NCI-H748 treated with DMSO at 0.1 percent for 48 hours (cell line): Measurements from ENCODE around the gene POLR1B.
"Not testable (repeated sequence)": the region's sequence is repeated elsewhere in the genome, so short reads cannot be mapped to it uniquely, and the experiment has no call there.

ENCODE experiments used
- DNase-seq: peaks from one replicate; lab custom pipeline; 2025; lab: John Stamatoyannopoulos, UW

POLR1B gene

GRCh38 chr2:112601754-112602153 is 59.5 kb downstream of the POLR1B start:
- no peak for DNase-seq

DNA sequence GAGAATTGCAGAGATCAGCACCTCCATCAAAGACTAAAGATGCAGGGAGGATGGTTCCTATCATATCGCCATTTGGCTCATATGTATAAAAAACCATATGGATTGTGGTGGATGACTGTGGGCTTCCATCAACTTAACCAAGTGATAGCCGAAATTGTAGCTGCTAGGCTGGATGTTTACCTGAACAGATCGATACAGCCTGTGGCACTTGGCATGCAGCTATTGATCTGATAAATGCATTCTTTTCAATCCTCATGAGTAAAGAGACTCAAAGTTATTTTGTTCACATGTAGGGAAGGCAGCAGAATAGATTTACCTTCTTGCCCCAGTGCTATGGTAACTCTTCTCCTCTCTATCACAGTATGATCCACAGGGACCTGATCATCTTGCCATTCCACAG is 60.7 kb downstream of the POLR1B start:
- no peak for DNase-seq

- no peak for DNase-seq
Observed at GRCh38 chr2:112603731-112604130, 61.5 kb downstream of the POLR1B start.

- no peak for DNase-seq
Observed at GRCh38 chr2:112604952-112605351, 62.7 kb downstream of the POLR1B start.

- no peak for DNase-seq
Observed at GRCh38 chr2:112605926-112606325, 63.7 kb downstream of the POLR1B start.

DNA sequence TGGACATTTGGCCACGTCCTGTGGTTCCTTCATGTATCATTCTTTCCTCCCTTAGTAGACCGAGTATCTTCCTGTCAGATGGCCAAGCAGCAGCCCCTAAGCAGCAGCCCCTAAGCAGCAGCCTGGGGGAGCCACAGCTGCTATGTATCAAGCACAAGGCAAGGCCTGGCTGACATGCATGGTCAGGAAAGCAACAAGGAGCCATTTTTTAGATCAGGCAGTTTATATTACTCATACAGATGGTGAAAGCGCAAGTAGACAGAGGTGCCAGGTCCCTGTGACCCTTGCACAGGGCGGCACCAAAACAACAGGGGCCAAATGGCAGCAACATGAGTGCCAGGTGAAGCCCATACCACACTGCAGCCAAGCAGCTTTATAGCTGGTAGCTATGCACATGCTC is 64.3 kb downstream of the POLR1B start:
- DNase-seq = no peak

DNA sequence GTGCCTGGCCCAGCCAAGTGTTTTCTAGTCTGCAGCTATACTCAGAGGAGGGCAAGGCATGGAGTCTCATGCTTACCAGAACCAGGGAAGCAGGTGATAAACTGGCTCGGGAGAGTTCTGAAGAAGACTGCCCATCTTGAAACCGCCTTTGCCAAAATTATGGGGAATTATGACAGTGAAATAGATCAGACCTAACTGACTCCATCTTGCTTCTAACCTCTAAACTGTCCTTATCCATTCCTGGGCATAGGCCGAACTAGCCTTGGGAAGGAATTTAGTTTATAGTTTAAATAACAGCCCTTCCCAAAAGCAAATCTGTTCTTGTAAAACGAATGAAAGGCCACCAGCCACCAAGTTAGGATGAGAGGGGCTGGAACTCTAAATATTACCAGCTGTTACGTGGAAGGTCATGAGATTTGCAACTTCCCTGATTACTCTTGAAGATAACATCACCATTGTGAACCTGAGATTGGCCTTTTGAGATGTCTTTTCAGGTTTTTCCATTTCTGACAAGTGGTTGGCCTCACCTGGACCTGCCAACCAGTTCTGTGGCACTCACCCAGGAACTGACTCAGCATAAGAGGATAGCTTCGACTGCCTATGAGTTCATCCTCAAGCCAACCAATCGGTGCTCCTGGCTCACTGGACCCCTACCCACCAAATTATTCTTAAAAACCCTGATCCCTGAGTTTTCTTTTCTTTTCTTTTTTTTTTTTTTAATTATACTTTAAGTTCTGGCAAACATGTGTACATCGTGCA is 65.6 kb downstream of the POLR1B start:
- DNase-seq = no peak

DNA sequence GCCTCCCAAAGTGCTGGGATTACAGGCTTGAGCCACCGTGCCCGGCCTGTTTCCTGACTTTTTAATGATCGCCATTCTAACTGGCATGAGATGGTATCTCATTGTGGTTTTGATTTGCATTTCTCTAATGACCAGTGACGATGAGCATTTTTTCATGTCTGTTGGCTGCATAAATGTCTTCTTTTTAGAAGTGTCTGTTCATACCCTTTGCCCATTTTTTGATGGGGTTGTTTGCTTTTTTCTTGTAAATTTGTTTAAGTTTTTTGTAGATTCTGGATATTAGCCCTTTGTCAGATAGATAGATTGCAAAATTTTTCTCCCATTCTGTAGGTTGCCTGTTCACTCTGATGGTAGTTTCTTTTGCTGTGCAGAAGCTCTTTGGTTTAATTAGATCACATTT is 67.1 kb downstream of the POLR1B start:
- not testable (repeated sequence) for DNase-seq

- not testable (repeated sequence) for DNase-seq
Observed at GRCh38 chr2:112612283-112612682, 70.0 kb downstream of the POLR1B start.

DNA sequence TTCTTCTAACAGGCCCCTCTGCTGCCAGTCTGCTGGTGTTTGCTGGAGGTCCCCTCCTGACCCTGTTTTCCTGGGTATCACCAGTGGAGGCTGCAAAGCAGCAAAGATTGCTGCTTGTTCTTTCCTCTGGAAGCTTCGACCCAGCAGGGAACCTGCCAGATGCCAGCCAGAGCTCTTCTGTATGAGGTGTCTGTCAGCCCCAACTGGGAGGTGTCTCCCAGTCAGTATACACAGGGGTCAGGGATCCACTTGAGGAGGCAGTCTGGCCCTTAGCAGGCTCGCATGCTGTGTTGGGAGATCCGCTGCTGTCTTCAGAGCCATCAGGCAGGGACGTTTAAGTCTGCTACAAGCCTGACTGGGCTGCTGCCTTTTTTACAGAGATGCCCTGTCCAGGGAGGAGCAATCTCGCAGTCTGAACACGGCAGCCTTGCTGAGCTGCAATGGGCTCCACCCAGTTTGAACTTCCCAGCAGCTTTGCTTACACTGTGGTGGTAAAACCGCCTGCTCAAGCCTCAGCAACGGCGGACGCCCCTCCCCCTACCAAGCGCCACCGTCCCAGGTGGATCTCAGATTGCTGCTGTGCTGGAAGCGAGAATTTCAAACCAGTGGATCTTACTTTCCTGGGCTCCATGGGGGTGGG is 72.1 kb downstream of the POLR1B start:
- no peak for DNase-seq

DNA sequence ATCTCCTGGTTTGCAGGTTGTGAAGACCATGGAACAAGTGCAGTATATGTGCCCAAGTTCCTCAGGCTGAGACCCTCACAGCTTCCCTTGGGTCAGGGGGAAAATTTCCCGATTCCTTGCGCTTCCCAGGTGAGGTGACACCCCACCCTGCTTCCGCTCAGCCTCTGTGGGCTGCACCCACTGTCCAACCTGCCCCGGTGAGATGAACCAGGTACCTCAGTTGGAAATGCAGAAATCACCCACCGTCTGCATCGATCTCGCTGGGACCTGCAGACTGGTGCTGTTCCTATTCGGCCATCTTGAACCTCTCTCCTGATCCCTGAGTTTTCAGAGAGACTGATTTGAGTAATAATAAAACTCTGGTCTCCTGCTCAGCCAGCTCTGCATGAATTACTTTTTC is 72.8 kb downstream of the POLR1B start:
- no peak for DNase-seq

DNA sequence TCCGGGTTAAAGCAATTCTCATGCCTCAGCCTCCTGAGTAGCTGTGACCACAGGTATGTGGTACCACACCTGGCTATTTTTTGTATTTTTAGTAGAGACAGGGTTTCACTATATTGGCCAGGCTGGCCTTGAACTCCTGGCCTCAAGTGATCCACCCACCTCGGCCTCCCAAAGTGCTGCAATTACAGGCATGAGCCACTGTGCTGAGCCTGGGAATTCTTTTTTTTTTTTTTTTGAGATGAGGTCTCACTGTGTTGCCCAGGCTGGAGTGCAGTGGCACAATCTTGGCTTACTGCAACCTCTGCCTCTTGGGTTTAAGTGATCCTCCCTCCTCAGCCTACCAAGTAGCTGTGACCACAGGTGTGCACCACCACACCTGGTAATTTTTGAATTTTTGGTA is 73.5 kb downstream of the POLR1B start:
- not testable (repeated sequence) for DNase-seq

DNA sequence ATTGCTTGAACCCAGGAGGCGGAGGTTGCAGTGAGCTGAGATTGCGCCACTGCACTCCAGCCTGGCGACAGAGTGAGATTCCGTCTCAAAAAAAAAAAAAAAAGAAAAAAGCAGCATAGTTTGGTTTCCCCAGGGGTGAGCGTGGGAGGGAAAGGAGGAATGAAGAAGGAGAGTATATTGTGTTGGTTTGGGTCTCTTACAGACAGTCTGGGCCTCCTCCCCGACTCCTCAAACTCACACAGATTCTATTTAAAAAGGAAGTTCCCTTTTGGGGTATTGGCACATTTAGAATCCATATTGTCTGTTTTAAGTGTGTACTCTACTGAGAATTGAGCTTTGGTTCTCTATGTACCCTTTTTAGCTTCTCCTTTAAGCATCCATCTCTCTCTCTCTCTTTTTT is 76.1 kb downstream of the POLR1B start:
- no peak for DNase-seq

DNA sequence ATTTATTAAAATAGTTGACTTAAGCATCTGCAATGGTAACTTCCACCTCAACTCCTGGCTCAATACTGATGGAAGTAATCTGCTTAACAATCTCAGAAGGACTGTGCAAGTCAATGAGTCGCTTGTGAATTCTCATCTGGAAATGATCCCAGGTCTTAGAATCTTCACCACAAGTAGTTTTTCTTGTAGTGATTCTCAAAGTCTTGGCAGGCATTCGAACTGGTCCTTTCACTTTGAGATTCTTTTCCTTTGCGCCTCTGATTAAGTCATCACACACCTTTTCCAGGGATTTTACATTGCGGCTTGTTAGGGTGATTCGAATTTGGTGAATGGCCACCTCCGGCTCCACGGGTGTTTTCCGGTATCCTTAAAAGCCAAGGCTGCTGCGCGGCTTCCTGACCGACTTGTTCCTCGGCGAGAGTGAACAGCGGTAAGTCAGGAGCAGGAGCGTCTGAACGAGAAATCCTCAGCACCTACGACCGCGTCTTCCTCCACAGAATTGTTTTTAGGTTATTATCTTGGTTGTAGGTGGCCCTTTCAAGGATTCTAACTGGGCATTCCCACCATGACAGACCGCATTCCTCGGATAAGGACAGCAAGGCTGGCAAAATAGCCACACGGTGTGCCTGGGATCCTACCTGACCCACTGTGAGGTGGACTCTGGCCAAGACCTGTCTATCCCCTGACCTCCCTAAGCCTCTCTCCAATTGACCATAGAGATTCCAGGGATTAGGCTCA is 79.7 kb downstream of the POLR1B start:
- DNase-seq = no peak

DNA sequence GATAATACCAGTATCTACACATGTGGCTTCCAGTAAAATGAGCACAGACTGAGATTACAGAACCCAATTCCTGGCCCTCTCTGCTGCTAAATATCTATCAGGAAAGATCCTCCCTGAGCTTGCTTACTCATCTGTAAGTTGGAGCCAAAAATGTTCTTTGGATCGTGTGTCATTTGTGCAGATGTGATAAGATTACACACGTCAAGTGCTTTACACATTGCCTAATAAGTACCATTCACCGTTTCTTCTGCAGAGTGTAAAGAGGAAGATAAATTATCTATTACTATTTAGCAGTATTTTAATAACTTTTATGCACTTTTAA is 80.2 kb downstream of the POLR1B start:
- DNase-seq = no peak

- DNase-seq = no peak
Observed at GRCh38 chr2:112623913-112624777, 81.9 kb downstream of the POLR1B start.

GRCh38 chr2:112625474-112626114 is 83.3 kb downstream of the POLR1B start:
- no peak for DNase-seq

DNA sequence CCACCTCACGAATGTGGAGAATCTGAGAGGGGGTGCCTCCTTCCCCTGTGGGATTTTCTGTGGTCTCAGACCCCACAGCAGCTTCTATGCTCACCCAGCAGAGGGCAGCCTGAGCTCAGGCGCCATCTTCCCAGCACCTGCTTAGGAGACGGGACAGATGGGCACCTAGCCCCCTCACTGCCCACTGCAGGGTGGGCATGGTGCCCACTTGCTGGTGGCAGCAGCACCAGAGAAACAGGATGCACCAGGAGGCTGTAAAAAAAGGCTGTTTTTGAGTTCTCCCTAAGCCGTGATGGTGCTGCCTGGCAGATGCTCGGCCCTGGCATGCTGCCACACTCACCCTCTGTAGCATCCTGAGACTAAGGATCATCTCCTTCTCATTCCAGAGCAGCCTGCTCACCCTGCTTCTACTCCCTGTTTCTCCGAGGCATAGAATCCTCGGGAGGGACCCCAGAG is 84.4 kb downstream of the POLR1B start:
- no peak for DNase-seq
